Measurements from ENCODE around the gene ARPC5L. TPM values are rescaled to one million over a fixed set of nuclear protein-coding genes. Genes with fewer than 3 reads are reported as not detected.

The ARPC5L gene
- total RNA-seq, 8 experiments from 2014 or later: 13.3 to 51.0 (median 33.3) TPM

DNA sequence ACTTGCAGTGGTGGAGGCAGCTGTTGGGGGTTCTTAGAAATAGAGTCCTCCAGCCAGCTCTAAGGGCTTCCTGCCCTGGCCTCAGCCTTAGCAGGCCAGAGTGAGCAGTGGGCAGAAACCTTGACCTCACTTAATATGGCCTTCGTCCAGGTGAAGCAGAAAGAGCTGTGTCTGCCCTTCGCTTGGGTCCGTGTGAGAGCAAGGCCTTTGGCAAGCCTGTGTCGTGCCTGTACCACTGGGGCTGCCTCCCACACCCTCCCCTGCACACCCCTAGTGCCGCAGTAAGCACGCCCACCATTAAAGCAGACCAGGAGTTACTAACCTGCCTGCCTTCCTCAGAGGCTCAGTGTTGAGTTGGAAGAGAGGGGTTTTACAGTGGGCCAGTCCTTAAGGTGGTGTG lies 13.6 kb downstream of the ARPC5L start:
- ATAC-seq (replicated peaks in 6 of 8): no peak
- 93 to 100% (median 94%) methylated on average over 1 to 6 of the region's 6 CpGs; no CpG with 5 or more reads in 4 of the 10 experiments for WGBS, 10 experiments
- H3K27ac ChIP-seq: no peak overlapping the region
- peaks cover 7 to 10% of the 10 kb centered on the region in 2 donors for H3K4me1 ChIP-seq (replicated peaks in 1 of 2)
- no peak overlapping the region for H3K4me3 ChIP-seq
- in situ Hi-C loops (cut with MboI; ENCODE audit: low pct_unique_long_range_greater_than_20kb in 2 of 9, low sequenced_read_pairs in 9 of 9, unreplicated experiment in 9 of 9): no loop called here

DNA sequence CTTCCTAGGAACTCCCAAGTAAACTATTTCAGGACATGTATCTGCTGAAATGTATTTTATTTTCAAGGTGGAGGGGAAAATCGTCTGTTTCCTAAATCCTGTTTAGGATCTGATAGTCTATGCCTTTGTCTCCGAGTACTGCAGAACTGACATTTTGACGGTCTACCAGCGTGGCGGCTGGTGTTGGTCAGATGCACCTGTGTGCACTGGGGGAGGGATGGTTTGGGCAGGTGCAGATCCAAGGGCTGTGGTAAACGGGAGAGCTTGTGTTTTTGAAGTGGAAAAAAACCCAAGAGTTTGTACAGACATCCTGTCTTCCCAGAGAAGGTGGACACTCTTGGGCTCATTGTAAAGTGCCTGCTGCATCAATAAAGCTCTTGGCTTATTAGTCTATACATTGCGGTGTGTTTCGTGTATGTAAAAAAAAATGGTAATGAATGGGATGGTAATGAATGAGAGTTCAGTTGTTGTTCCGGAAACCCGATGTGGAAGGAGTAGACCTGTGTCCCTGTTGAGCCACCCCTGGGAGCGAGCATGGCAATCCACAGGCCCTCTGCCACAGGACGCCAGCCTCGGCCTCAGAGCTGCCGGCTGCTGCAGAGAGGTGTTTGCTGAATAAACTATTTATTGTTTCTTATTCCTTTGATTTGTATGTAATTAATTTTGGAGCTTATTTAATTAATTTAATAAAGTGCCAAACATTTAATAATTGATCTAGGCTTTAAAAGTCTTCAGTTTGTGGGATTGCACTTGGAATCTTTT lies 15.3 kb downstream of the ARPC5L start:
- no peak for ATAC-seq (replicated peaks in 6 of 8)
- 87 to 97% (median 88%) methylated on average over 3 to 14 of the region's 14 CpGs; no CpG with 5 or more reads in 3 of the 10 experiments for WGBS, 10 experiments
- Histone ChIP-seq H3K4me3 (no peak overlapping the region), H3K27ac (no peak overlapping the region), H3K4me1 (replicated peaks in 1 of 2) (peaks cover 4 to 7% of the 10 kb centered on the region in 2 donors)
- in situ Hi-C loops (cut with MboI; ENCODE audit: low pct_unique_long_range_greater_than_20kb in 2 of 9, low sequenced_read_pairs in 9 of 9, unreplicated experiment in 9 of 9): no loop called here

DNA sequence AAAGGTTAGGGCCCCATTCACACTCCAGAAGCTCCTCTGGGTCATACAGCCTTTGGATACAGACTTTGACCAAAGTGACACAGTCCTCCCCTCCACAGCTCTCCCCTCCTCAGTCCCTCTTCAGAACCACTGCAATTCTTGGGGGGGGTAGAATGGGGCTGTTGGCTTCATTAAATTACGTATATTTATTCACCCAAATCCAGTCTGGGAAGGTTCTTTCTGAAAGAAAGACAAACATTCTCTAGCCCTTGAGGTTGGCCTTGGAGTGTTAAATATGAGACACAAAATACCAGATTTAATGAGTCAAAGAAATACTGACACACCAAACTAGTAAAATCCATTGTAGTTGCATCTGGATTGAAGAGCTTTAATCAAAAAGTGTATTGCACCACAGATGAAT lies 16.1 kb downstream of the ARPC5L start:
- Histone ChIP-seq H3K4me1 (replicated peaks in 1 of 2) (peaks cover 4 to 7% of the 10 kb centered on the region in 2 donors), H3K4me3 (no peak overlapping the region), H3K27ac (no peak overlapping the region)
- peak in 2 of 8 experiments; percentile 4 to 43 for ATAC-seq (replicated peaks in 6 of 8)
- 80 to 100% (median 100%) methylated on average over 1 of the region's 1 CpG; no CpG with 5 or more reads in 4 of the 10 experiments for WGBS, 10 experiments
- in situ Hi-C loops (cut with MboI; ENCODE audit: low pct_unique_long_range_greater_than_20kb in 2 of 9, low sequenced_read_pairs in 9 of 9, unreplicated experiment in 9 of 9): no loop called here

DNA sequence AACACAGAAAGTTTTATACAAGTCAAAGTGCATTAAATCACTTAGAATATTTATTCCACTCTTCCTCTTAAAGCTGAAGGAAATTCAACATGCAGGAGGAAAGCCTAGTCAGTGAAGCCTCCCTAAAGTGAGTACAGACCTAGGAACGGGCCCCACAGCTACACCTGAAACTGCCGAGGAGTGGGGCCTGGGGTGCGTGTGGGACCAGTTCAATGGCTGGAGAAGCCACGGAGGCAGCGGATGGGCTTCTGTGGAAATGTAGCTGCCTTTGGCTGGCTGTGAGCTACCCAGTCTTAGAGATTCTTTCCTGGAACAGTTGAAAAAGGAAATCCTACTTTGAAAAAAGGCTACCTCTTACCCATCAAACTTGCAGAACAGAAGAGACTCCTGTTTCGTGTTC lies 16.6 kb downstream of the ARPC5L start:
- no peak overlapping the region for H3K4me3 ChIP-seq
- no peak for ATAC-seq (replicated peaks in 6 of 8)
- H3K4me1 ChIP-seq (replicated peaks in 1 of 2): peaks cover 4 to 7% of the 10 kb centered on the region in 2 donors
- in situ Hi-C loops (cut with MboI; ENCODE audit: low pct_unique_long_range_greater_than_20kb in 2 of 9, low sequenced_read_pairs in 9 of 9, unreplicated experiment in 9 of 9): no loop called here
- no peak overlapping the region for H3K27ac ChIP-seq
- WGBS, 10 experiments: 75 to 100% (median 96%) methylated on average over 1 to 5 of the region's 6 CpGs; no CpG with 5 or more reads in 3 of the 10 experiments

DNA sequence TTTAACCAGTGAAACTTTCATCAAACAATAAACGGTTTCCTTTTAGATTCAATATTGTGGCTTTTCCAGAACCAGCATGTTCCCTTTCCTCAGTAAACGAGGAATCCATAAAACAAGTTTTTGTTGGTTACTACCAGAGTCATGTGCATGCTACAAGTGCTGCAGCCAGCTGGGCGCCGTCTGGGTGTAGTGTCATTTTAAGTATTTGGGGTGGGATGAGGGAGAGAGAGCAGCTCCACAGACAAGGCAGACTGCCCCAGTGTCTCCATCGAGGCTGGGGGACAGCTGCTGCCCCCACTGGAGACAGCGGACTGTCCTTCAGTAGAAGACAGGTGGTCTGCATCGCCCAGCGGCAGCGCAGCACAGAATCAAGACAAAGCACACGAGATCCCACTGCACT lies 17.3 kb downstream of the ARPC5L start:
- in situ Hi-C loops (cut with MboI; ENCODE audit: low pct_unique_long_range_greater_than_20kb in 2 of 9, low sequenced_read_pairs in 9 of 9, unreplicated experiment in 9 of 9): no loop called here
- no peak overlapping the region for H3K4me3 ChIP-seq
- no peak overlapping the region for H3K27ac ChIP-seq
- no peak for ATAC-seq (replicated peaks in 6 of 8)
- H3K4me1 ChIP-seq (replicated peaks in 1 of 2): peaks cover 4 to 7% of the 10 kb centered on the region in 2 donors
- 0 to 100% (median 67%) methylated on average over 1 to 10 of the region's 10 CpGs for WGBS, 10 experiments

DNA sequence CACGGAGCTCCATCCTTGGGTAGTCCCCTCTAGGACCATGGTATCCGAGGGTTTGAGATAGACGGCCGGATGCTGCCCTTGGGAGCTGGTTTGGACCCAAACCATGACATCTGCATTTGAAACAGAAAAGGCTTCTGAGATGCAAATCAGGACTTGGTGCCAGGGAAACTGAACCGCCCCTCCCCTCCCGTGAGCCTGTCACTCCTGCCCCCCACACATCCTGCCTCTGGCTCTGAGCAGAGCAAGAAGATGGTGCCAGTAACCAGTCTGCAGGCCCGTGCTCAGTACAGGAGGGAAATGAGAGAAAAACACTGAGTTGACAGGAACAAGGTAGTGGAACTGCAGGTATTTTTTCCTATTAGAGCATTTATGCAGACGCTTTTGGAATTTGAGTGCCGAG lies 18.6 kb downstream of the ARPC5L start:
- Histone ChIP-seq H3K27ac (no peak overlapping the region), H3K4me3 (no peak overlapping the region)
- peak in 6 of 8 experiments; percentile 14 to 73 (median 34) for ATAC-seq (replicated peaks in 6 of 8)

DNA sequence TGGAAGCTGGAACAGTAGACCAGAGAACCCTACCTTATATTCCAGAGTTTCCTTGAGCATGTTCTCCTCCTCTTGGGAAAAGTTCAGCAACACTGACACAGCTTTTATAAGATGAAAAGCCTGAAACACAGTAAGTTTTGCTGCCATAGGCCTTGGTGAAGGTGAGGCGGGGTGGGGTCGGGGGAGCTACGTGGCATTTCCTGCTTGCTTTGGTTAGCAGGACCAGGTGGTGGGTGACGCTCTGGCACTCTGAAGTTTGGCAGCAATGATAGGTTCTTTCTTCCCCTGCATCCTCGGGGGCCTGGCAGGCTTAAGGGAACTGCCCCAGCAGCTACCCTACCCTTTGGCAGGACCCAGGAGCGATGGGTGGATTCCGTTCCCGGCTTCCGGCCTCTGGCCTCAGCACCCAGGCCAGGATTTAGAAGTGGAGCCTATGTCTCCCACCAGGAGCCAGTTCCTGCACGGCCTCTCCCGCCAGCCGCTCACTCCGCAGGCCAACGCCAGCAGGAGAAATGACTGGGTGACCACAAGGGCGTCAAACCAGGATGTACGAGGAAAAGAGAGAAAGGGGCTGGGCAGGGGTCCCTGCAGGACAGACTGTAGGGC lies 19.3 kb downstream of the ARPC5L start:
- Histone ChIP-seq H3K4me1 (replicated peaks in 1 of 2) (peaks cover 4 to 7% of the 10 kb centered on the region in 2 donors), H3K27ac (no peak overlapping the region), H3K4me3 (no peak overlapping the region)
- in situ Hi-C loops (cut with MboI; ENCODE audit: low pct_unique_long_range_greater_than_20kb in 2 of 9, low sequenced_read_pairs in 9 of 9, unreplicated experiment in 9 of 9): no loop called here
- no peak for ATAC-seq (replicated peaks in 6 of 8)
- WGBS, 10 experiments: 88 to 100% (median 100%) methylated on average over 4 to 7 of the region's 16 CpGs; no CpG with 5 or more reads in 6 of the 10 experiments

More for the DNA sequence above, 18.6 kb downstream of the ARPC5L start:
- in situ Hi-C loops (cut with MboI; ENCODE audit: low pct_unique_long_range_greater_than_20kb in 2 of 9, low sequenced_read_pairs in 9 of 9, unreplicated experiment in 9 of 9): no loop called here
- peaks cover 4 to 7% of the 10 kb centered on the region in 2 donors for H3K4me1 ChIP-seq (replicated peaks in 1 of 2)
- WGBS, 10 experiments: 0 to 93% (median 23%) methylated on average over 1 to 5 of the region's 9 CpGs; no CpG with 5 or more reads in 4 of the 10 experiments

DNA sequence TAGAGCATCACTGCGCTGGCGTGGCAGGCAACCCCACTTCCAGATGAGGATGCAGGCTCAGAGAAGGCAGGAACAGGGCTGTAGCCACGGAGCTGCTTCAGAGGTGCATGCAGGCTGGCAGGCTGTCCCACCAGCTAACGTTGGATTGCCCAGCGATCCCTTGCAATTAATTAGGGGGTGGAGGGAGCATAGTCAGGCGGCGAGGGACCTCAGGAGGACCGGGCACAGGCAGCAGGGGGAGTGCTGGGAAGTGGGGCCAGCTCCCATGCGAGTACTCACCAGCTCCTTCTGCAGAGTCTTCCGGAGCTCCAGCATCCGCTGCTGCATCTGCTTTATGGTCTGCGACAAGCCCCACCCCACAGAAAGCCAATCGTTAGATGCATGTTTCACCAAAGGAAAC lies 20.3 kb downstream of the ARPC5L start:
- H3K4me1 ChIP-seq (replicated peaks in 1 of 2): peaks cover 4 to 7% of the 10 kb centered on the region in 2 donors
- in situ Hi-C loops (cut with MboI; ENCODE audit: low pct_unique_long_range_greater_than_20kb in 2 of 9, low sequenced_read_pairs in 9 of 9, unreplicated experiment in 9 of 9): no loop called here
- 20 to 83% (median 60%) methylated on average over 1 to 4 of the region's 13 CpGs; no CpG with 5 or more reads in 7 of the 10 experiments for WGBS, 10 experiments
- no peak overlapping the region for H3K4me3 ChIP-seq
- H3K27ac ChIP-seq: no peak overlapping the region
- no peak for ATAC-seq (replicated peaks in 6 of 8)

DNA sequence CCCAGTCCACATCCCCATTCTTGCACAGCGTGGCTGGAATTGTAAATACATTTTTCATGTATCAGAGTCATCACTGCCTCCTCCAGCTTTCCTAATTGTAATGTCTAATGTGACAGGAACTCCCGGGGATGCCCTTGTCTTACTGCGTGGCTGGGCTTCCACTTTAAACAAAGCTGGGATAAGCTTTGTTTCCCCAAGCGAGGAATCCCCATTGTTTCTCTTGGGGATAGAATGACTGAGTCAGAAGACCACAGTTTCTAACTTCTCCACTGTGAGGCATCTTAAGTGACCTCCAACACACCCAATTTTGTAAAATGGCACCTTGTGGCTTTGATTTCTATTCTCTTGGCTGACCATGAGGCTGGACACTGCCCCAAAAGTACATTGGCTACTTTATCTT lies 22.4 kb downstream of the ARPC5L start:
- 0 to 88% (median 60%) methylated on average over 1 to 4 of the region's 4 CpGs; no CpG with 5 or more reads in 5 of the 10 experiments for WGBS, 10 experiments
- no peak overlapping the region for H3K4me3 ChIP-seq
- ATAC-seq (replicated peaks in 6 of 8): peak in 3 of 8 experiments; percentile 29 to 39 (median 35)
- peaks cover 4 to 7% of the 10 kb centered on the region in 2 donors for H3K4me1 ChIP-seq (replicated peaks in 1 of 2)
- no peak overlapping the region for H3K27ac ChIP-seq
- in situ Hi-C loops (cut with MboI; ENCODE audit: low pct_unique_long_range_greater_than_20kb in 2 of 9, low sequenced_read_pairs in 9 of 9, unreplicated experiment in 9 of 9): no loop called here

DNA sequence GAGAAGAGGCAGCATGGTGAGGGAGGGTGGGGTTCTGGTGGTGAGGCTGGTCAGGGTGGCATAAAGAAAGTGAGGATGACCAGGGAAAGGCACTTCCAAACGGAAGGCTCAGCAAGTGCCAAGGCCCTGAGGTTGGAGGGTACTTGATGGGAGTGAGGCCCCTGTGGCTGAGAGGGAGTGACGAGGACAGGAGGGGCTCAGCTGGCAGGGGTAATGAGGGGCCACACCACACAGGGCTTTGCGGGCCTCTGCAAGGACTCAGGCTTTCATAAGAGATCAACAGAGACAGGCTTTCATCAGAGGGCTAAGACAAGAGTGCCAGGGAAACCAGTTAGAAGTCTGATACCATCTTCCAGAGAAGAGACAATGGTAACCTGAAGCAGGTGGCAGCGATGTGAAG lies 23.6 kb downstream of the ARPC5L start:
- Histone ChIP-seq H3K27ac (no peak overlapping the region), H3K4me1 (replicated peaks in 1 of 2) (peaks cover 2 to 4% of the 10 kb centered on the region in 2 donors), H3K4me3 (no peak overlapping the region)
- WGBS, 10 experiments: 80 to 100% (median 100%) methylated on average over 1 to 4 of the region's 4 CpGs; no CpG with 5 or more reads in 3 of the 10 experiments
- no peak for ATAC-seq (replicated peaks in 6 of 8)
- in situ Hi-C loops (cut with MboI; ENCODE audit: low pct_unique_long_range_greater_than_20kb in 2 of 9, low sequenced_read_pairs in 9 of 9, unreplicated experiment in 9 of 9): no loop called here

DNA sequence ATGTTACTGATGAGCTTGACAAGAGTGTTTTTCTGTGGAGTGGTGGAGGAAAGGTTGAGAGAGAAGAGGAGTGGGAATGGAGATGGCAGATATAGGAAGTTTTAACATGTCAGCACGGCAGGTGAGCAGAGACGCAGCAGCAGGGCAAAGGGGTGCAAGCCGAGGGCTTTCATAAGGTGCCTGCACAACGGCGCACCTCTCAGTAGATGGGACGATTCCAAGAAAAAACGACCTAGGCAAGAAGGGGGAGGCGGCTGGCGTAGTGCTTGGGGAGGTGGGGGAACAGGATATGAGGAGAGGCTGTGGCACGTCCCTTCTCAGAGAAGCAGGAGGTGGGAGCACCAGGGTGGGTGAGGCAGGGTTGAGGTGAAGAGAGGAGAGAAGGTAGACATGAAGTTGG lies 24.5 kb downstream of the ARPC5L start:
- in situ Hi-C loops (cut with MboI; ENCODE audit: low pct_unique_long_range_greater_than_20kb in 2 of 9, low sequenced_read_pairs in 9 of 9, unreplicated experiment in 9 of 9): no loop called here
- WGBS, 10 experiments: 60 to 100% (median 100%) methylated on average over 1 to 4 of the region's 10 CpGs; no CpG with 5 or more reads in 5 of the 10 experiments
- no peak overlapping the region for H3K4me3 ChIP-seq
- no peaks in the 10 kb centered on the region for H3K4me1 ChIP-seq (replicated peaks in 1 of 2)
- ATAC-seq (replicated peaks in 6 of 8): no peak
- no peak overlapping the region for H3K27ac ChIP-seq

DNA sequence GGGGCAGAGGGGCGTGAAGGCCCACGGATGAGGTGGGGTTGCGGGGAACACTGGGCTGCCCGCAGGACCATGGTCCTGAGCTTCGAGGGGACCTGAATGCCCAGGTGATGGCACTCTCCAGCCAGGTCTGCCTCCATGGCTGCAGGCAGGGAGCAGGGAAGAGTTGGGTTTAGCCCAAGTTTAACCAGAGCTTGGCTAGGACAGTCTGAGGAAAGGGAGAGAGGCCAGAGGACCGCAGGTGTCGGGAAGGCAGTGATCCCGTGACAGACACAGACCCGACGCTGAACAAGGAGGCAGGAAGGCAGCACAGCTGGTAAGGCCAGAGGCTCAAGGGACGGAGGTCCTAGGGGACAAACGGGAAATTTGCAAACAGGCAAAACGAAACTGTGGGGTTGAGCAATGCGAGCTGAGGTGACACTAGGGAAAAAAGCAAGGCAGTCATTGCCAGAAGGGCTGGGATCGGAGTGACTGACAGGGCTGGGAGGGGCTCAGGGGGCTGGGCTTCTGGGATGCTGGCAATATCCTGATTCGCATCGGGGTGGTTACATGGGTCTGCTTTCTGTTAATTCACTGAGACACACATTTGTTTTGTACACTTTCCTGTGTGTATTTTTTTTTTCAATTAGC lies 25.0 kb downstream of the ARPC5L start:
- Histone ChIP-seq H3K4me3 (no peak overlapping the region), H3K4me1 (replicated peaks in 1 of 2) (no peaks in the 10 kb centered on the region), H3K27ac (no peak overlapping the region)
- ATAC-seq (replicated peaks in 6 of 8): no peak
- WGBS, 10 experiments: 51 to 100% (median 72%) methylated on average over 1 to 7 of the region's 17 CpGs; no CpG with 5 or more reads in 4 of the 10 experiments
- in situ Hi-C loops (cut with MboI; ENCODE audit: low pct_unique_long_range_greater_than_20kb in 2 of 9, low sequenced_read_pairs in 9 of 9, unreplicated experiment in 9 of 9): no loop called here

DNA sequence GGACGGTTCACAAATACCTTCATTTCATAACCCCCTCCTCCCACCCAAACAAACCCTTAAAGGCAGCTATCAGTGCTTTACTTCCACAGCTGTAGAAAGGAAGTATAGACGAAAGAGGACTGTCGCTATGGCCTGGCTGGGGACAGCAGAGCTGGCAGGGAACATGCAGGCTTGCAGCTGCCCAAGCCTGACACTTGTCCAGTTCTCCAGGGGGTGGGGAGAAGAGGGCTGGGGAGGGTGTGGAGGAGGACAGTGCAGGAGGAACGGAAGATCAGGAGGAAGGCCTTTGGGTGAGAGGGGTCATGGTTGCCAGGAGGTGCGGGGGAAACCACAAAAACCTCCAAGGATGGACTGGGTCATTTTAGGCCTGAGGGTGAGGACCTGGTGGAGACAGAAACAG lies 25.9 kb downstream of the ARPC5L start:
- in situ Hi-C loops (cut with MboI; ENCODE audit: low pct_unique_long_range_greater_than_20kb in 2 of 9, low sequenced_read_pairs in 9 of 9, unreplicated experiment in 9 of 9): no loop called here
- no peak overlapping the region for H3K27ac ChIP-seq
- no peaks in the 10 kb centered on the region for H3K4me1 ChIP-seq (replicated peaks in 1 of 2)
- ATAC-seq (replicated peaks in 6 of 8): no peak
- WGBS, 10 experiments: 83 to 100% (median 100%) methylated on average over 1 to 5 of the region's 5 CpGs; no CpG with 5 or more reads in 2 of the 10 experiments
- H3K4me3 ChIP-seq: no peak overlapping the region
